DND-41 (cell line): ENCODE measurements around the gene FADS2.

Experiments used
- CTCF ChIP-seq: IDR thresholded peaks from 2 replicates; pipeline ENCODE4 v1.5.1; 2012; ENCODE audit warnings: borderline replicate concordance, low read length, moderate library complexity, mild to moderate bottlenecking; ENCODE audit not compliant: poor library complexity, severe bottlenecking; ENCODE audit errors: extremely low read depth
- EZH2 ChIP-seq: IDR thresholded peaks from 3 replicates; pipeline ENCODE4 v1.6.1; 2012; ENCODE audit warnings: borderline replicate concordance, low read depth, mild to moderate bottlenecking, moderate library complexity, low read length, inconsistent platforms; ENCODE audit not compliant: severe bottlenecking

GRCh38 chr11:61794579-61794978, 33.5 kb upstream of the FADS2 start:
- TF ChIP-seq CTCF: no peak
- TF ChIP-seq EZH2: no peak
